Measurements from ENCODE around the gene COL19A1. TPM values are rescaled to one million over a fixed set of nuclear protein-coding genes. Genes with fewer than 3 reads are reported as not detected.

COL19A1 gene
- total RNA-seq, 3 donors from 2014 or later, result 0.15 to 0.66 TPM; not detected in 1

DNA sequence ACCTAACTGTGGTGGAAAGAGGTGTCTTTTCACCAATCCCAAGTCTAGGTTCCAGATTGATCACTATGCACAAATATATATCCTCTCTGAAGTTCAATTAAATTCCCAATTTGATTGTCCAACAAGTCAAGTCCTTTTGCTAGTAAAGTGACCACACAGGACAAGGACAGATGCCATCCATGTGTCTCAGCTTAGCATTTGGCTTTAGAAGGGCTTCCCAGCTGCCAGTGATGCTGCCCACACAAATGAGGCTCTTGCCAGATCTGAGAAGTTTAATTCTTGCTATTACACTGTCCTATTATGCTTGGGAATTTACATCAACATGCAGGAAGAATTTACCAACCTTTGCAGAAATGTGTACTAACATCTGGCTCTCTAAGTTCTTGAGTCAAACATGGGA, 328.1 kb downstream of the COL19A1 start:
- no peaks in the 10 kb centered on the region for H3K27me3 ChIP-seq
- no peak for DNase-seq (ENCODE audit: low spot score in 2 of 2)
- H3K27ac ChIP-seq, result no peak overlapping the region
- intact Hi-C loops (cut with DNase I; ENCODE audit: low total_unique reads), result no loop called here
- no peaks in the 10 kb centered on the region for H3K36me3 ChIP-seq
- TF ChIP-seq POLR2AphosphoS5 (IDR thresholded peaks at IDR 0.05) (no peak), POLR2A (IDR thresholded peaks at IDR 0.05) (no peak)
- TF ChIP-seq, protein P1, sequence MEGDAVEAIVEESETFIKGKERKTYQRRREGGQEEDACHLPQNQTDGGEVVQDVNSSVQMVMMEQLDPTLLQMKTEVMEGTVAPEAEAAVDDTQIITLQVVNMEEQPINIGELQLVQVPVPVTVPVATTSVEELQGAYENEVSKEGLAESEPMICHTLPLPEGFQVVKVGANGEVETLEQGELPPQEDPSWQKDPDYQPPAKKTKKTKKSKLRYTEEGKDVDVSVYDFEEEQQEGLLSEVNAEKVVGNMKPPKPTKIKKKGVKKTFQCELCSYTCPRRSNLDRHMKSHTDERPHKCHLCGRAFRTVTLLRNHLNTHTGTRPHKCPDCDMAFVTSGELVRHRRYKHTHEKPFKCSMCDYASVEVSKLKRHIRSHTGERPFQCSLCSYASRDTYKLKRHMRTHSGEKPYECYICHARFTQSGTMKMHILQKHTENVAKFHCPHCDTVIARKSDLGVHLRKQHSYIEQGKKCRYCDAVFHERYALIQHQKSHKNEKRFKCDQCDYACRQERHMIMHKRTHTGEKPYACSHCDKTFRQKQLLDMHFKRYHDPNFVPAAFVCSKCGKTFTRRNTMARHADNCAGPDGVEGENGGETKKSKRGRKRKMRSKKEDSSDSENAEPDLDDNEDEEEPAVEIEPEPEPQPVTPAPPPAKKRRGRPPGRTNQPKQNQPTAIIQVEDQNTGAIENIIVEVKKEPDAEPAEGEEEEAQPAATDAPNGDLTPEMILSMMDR (IDR thresholded peaks at IDR 0.05), result no peak
- no peaks in the 10 kb centered on the region for H3K4me1 ChIP-seq
- H3K4me3 ChIP-seq, result no peak overlapping the region
- no peaks in the 10 kb centered on the region for H3K9me3 ChIP-seq

DNA sequence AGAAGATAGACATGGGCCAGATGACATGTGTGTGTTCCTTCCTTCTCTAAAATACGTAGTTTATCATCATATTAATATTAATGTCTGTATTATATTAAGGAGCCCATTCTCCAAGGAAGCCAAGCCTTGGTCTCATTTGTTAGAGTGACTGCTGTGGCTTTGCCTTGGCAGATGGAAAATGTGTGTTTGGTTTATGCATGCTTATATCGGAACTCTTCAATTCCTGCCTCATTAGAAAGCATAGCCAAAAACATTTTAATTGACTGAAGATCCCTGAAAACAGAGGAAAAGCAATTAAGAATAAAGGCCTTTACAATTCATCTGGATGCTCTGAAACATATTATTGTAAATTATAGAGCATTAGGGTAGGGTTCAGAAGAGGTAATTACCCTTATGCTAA, 330.2 kb downstream of the COL19A1 start:
- intact Hi-C loops (cut with DNase I; ENCODE audit: low total_unique reads), result no loop called here

GRCh38 chr6:70198785-70199184, 332.4 kb downstream of the COL19A1 start:
- Histone ChIP-seq H3K27ac (no peak overlapping the region), H3K36me3 (no peaks in the 10 kb centered on the region), H3K27me3 (no peaks in the 10 kb centered on the region), H3K4me1 (no peaks in the 10 kb centered on the region), H3K9me3 (no peaks in the 10 kb centered on the region), H3K4me3 (no peak overlapping the region)
- intact Hi-C loops (cut with DNase I; ENCODE audit: low total_unique reads), result no loop called here
- DNase-seq (ENCODE audit: low spot score in 2 of 2), result no peak
- TF ChIP-seq POLR2A (IDR thresholded peaks at IDR 0.05) (no peak), POLR2AphosphoS5 (IDR thresholded peaks at IDR 0.05) (no peak)
- TF ChIP-seq, protein P1 (IDR thresholded peaks at IDR 0.05), result no peak

More for the DNA sequence above, 330.2 kb downstream of the COL19A1 start:
- no peaks in the 10 kb centered on the region for H3K9me3 ChIP-seq
- H3K4me1 ChIP-seq, result no peaks in the 10 kb centered on the region
- no peak overlapping the region for H3K4me3 ChIP-seq
- TF ChIP-seq POLR2AphosphoS5 (IDR thresholded peaks at IDR 0.05) (no peak), POLR2A (IDR thresholded peaks at IDR 0.05) (no peak)
- TF ChIP-seq, protein P1 (IDR thresholded peaks at IDR 0.05), result no peak
- no peak overlapping the region for H3K27ac ChIP-seq
- no peaks in the 10 kb centered on the region for H3K36me3 ChIP-seq
- DNase-seq (ENCODE audit: low spot score in 2 of 2), result no peak
- no peaks in the 10 kb centered on the region for H3K27me3 ChIP-seq

GRCh38 chr6:70208235-70208790, 342.0 kb downstream of the COL19A1 start:
- H3K27ac ChIP-seq, result no peak overlapping the region
- TF ChIP-seq, protein P1 (IDR thresholded peaks at IDR 0.05), result no peak
- TF ChIP-seq POLR2A (IDR thresholded peaks at IDR 0.05) (no peak), POLR2AphosphoS5 (IDR thresholded peaks at IDR 0.05) (no peak)
- no peaks in the 10 kb centered on the region for H3K4me1 ChIP-seq
- no peaks in the 10 kb centered on the region for H3K27me3 ChIP-seq
- H3K4me3 ChIP-seq, result no peak overlapping the region
- no peak for DNase-seq (ENCODE audit: low spot score in 2 of 2)
- H3K9me3 ChIP-seq, result no peaks in the 10 kb centered on the region
- intact Hi-C loops (cut with DNase I; ENCODE audit: low total_unique reads), result no loop called here
- H3K36me3 ChIP-seq, result no peaks in the 10 kb centered on the region

- DNase-seq (ENCODE audit: low spot score in 2 of 2), result no peak
- Histone ChIP-seq H3K36me3 (no peaks in the 10 kb centered on the region), H3K4me1 (no peaks in the 10 kb centered on the region), H3K4me3 (no peak overlapping the region), H3K9me3 (no peaks in the 10 kb centered on the region), H3K27ac (no peak overlapping the region), H3K27me3 (no peaks in the 10 kb centered on the region)
- intact Hi-C loops (cut with DNase I; ENCODE audit: low total_unique reads), result no loop called here
- TF ChIP-seq, protein P1 (IDR thresholded peaks at IDR 0.05), result peak in 1 of 3 donors; percentile 9
- TF ChIP-seq POLR2AphosphoS5 (IDR thresholded peaks at IDR 0.05) (no peak), POLR2A (IDR thresholded peaks at IDR 0.05) (no peak)
Measured at GRCh38 chr6:70210462-70210861, 344.1 kb downstream of the COL19A1 start.

All from breast epithelium (tissue), 4 donors.